ENCODE results near the gene ZMYM2.

GRCh38 chr13:20077086-20077485 is 118.6 kb downstream of the ZMYM2 start:
- TF ChIP-seq CTCF (conservative IDR thresholded peaks at IDR 0.05; ENCODE audit: low read length), result no peak
- no peak for TF ChIP-seq EZH2phosphoT487 (IDR thresholded peaks at IDR 0.05; ENCODE audit: borderline replicate concordance)

All from Loucy (cell line).